SKM-1 treated with dmso at 0.1 percent for 144 hours (cell line): ENCODE measurements around the gene TRPV4.
A peak's percentile ranks its signal among the peaks of the same experiment; 100 is the strongest.
"Not testable (repeated sequence)": the region's sequence is repeated elsewhere in the genome, so short reads cannot be mapped to it uniquely, and the experiment has no call there.

ENCODE experiments used
- DNase-seq: peaks from one replicate; lab custom pipeline; 2025; ENCODE audit not compliant: unreplicated experiment; lab: John Stamatoyannopoulos, UW

TRPV4 gene

GRCh38 chr12:109833307-109834189 is at the start of gene TRPV4:
TSS of gene TRPV4 (minus strand) at chr12:109833398. CDS start at chr12:109814796, 18,602 bp downstream.
- DNase-seq = no peak

GRCh38 chr12:109881752-109882151 is 48.6 kb upstream of the TRPV4 start:
- DNase-seq = no peak

GRCh38 chr12:109880938-109881337 is 47.7 kb upstream of the TRPV4 start:
- DNase-seq = no peak

GRCh38 chr12:109880043-109880931 is 47.1 kb upstream of the TRPV4 start, which contains the start of gene GLTP:
TSS of gene GLTP (minus strand) at chr12:109880541. CDS start at chr12:109880374, 167 bp downstream.
- DNase-seq = peak; percentile 46

- DNase-seq = no peak
Observed at GRCh38 chr12:109879351-109880042, 46.3 kb upstream of the TRPV4 start.

GRCh38 chr12:109878749-109879148 is 45.6 kb upstream of the TRPV4 start:
- no peak for DNase-seq

- DNase-seq = no peak
Observed at GRCh38 chr12:109878247-109878625, 45.0 kb upstream of the TRPV4 start.

GRCh38 chr12:109877504-109878246 is 44.5 kb upstream of the TRPV4 start:
- DNase-seq = no peak

- DNase-seq = no peak
Observed at GRCh38 chr12:109876406-109876805, 43.2 kb upstream of the TRPV4 start.

GRCh38 chr12:109875572-109876131 is 42.5 kb upstream of the TRPV4 start:
- no peak for DNase-seq

- no peak for DNase-seq
Observed at GRCh38 chr12:109873653-109874052, 40.5 kb upstream of the TRPV4 start.

- no peak for DNase-seq
Observed at GRCh38 chr12:109871668-109872314, 38.6 kb upstream of the TRPV4 start.

- DNase-seq = no peak
Observed at GRCh38 chr12:109870648-109871047, 37.5 kb upstream of the TRPV4 start.

- peak; percentile 46 for DNase-seq
Observed at GRCh38 chr12:109868182-109869051, 35.2 kb upstream of the TRPV4 start.

GRCh38 chr12:109864916-109865315 is 31.7 kb upstream of the TRPV4 start:
- no peak for DNase-seq

- peak; percentile 69 for DNase-seq
Observed at GRCh38 chr12:109863847-109864712, 30.9 kb upstream of the TRPV4 start.

- DNase-seq = not testable (repeated sequence)
Observed at GRCh38 chr12:109862491-109862890, 29.3 kb upstream of the TRPV4 start.
